Esophagus squamous epithelium (tissue), 4 donors: Measurements from ENCODE around the gene FHAD1.

Experiments
- POLR2A ChIP-seq, 4 donors: fragments of 450-650 bp; IDR thresholded peaks; one replicate each; pipeline ENCODE4 v1.6.1; 2017; ENCODE audit warnings: antibody characterized with exemption in 4 of 4, mild to moderate bottlenecking in 4 of 4, moderate library complexity in 3 of 4
- TF ChIP-seq, protein P1 (sequence below), 6 experiments: fragments of 450-650 bp in 4 of 6; fragments of 200-600 bp in 2 of 6; sonication (generic) in 2 of 6; IDR thresholded peaks; one replicate each; pipeline ENCODE4 v1.5.1; 2016 to 2019; ENCODE audit warnings: antibody characterized with exemption in 6 of 6, mild to moderate bottlenecking in 4 of 6, moderate library complexity in 4 of 6

GRCh38 chr1:15343729-15344128 lies 96.7 kb downstream of the FHAD1 start:
- no peak for TF ChIP-seq POLR2A (IDR thresholded peaks at IDR 0.05)
- TF ChIP-seq, protein P1, sequence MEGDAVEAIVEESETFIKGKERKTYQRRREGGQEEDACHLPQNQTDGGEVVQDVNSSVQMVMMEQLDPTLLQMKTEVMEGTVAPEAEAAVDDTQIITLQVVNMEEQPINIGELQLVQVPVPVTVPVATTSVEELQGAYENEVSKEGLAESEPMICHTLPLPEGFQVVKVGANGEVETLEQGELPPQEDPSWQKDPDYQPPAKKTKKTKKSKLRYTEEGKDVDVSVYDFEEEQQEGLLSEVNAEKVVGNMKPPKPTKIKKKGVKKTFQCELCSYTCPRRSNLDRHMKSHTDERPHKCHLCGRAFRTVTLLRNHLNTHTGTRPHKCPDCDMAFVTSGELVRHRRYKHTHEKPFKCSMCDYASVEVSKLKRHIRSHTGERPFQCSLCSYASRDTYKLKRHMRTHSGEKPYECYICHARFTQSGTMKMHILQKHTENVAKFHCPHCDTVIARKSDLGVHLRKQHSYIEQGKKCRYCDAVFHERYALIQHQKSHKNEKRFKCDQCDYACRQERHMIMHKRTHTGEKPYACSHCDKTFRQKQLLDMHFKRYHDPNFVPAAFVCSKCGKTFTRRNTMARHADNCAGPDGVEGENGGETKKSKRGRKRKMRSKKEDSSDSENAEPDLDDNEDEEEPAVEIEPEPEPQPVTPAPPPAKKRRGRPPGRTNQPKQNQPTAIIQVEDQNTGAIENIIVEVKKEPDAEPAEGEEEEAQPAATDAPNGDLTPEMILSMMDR (IDR thresholded peaks at IDR 0.05), result no peak
